Left colon (tissue), 2 donors: ENCODE results near the gene FLT1. TPM values are rescaled to one million over a fixed set of nuclear protein-coding genes. Genes with fewer than 3 reads are reported as not detected.

Source experiments
- ATAC-seq: fragments of 200-7000 bp; cut with Tn5 transposase; one replicate; pipeline ENCODE4 v1.9.1; 2020; ENCODE audit warnings: mild to moderate bottlenecking, moderate library complexity
- DNase-seq, 2 donors: peaks; one replicate each; pipeline ENCODE4 v3.0.0-alpha.2; 2020
- intact Hi-C, 2 donors: fragments of 100-400 bp; cut with DNase I in 1 of 2; cut with micrococcal nuclease in 1 of 2; formaldehyde crosslinking; loops; one replicate each; pipeline versions ENCODE4 v1.11.2 to v1.14.0; 2022; cut with DNase I, micrococcal nuclease
- total RNA-seq, 2 donors: library from RNA; stranded (reverse); fragmentation: NEBNext Ultra II Directional; extraction: Animal tissue kit (Norgen Biotek cat#: 25700); gene quantifications; one replicate each; pipeline ENCODE4 v1.2.1, GENCODE V29; 2021
- donor health status: DM: no; HTN: no; CAD: no.
- donor health status: DM: yes; HTN: yes; CAD: no.

The FLT1 gene
- total RNA-seq, 2 donors from 2014 or later = 5.7 to 5.8 TPM

DNA sequence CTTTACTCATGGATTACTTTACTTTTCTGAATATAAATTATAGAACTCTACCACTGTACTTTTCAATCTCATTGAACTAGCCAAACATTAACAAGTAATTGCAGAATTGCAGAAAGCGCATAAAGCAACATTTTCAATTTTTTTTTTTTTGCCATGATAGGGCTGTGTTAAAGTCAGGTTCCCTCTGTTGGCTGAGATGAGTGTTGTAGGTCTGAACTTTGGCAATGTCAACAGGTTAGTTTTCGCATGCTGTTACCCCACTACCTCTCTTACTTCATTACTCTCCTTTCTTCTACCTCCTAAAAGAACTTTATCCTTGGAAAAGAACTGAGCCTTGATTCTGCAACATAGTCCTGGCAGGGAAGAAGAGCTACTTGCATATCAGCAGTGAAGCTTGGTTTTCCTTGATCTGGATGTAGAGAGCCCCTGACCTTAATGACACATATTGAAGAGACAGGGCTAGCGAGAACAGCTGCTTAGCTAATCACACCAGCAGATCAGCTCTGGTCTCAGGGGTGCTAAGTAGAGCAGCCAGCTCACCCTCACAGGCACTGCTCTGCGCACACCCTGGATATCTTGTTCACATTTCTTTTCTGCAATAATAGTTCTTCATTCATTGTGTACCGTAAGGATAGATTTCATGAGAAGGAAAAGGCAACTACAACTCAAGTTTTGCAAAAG is 119.5 kb downstream of the FLT1 start:
- DNase-seq (no peak), ATAC-seq (no peak)
- intact Hi-C loops = no loop called here

DNA sequence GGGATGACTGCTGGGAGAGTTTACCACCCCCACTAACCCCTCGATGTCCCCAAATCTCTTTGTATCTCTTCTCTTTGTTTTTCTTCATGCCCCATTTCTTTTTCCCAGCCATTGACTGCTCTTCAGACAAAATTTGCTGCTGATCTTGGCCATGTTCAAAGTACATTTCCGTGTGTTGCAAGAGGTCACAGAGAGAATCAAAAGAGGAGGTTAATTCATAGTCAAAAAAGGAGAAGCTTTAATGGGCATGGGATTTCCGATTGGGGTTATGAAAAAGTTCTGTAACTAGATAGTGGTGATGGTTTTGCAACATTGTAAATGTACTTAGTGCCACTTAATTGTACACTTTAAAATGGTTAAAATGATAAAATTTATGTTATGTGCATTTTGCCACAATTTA is 121.1 kb downstream of the FLT1 start:
- ATAC-seq = no peak
- intact Hi-C loops = no loop called here
- no peak for DNase-seq

DNA sequence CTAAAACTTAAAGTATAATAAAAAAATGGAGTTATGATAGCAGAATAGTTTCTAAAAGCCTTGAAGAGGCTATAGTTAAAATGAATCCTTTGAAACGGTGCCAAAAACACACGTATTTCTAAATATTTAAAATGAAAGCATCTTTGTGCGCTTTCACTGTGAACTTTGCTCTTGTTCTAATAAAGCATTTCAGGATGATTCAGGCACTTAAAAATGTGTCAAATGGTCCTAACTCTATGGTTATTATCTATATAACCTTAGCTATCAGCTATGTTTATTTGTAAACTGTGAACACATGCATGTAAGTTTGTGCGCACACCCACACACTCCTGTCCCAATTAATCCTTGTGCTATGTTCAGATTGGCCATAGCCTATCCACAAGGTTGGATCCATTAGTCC is 124.5 kb downstream of the FLT1 start:
- ATAC-seq (no peak), DNase-seq (no peak)
- intact Hi-C loops = no loop called here

DNA sequence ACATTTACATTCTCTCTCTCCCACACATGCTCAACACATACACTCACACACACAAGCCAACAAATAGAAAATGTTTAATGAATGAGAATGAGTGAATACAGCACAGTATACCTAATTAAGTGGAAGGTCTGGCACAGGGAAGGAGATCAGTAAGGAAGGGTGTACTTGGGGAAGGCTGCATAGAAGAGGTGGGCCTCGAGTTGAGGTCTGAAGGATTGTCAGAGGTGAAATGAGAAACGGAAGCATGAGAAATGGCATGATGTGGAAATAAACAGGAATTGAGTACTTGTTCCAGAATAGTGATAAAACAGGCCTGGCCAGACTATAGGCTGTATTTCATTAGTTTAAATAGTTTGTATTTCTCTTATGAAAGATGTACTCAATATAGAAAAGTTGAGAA is 136.2 kb downstream of the FLT1 start:
- intact Hi-C loops = no loop called here
- DNase-seq = no peak
- no peak for ATAC-seq

DNA sequence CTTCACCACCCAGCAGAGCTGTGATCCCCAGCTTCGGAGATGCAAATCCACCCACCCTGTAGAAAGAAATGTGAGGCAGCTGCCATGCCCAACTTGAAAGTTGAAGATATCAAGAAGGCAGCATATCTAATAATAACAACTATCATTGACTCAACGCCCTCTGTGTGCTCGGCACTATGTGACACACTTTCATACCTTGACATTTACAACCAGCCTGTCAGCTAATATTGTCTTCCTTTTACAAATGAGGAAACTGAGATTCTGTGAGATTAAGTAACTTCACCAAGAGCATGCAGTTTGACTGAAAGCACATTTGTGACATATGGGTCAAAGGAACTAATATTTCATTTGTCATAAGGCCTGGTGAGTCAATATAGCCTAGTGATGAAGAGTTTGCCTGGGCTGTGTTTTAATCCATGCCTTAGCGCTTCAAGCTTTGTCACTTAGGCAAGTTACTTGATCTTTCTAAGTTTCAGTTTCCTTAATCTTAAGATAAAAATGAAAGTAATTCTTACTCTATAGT is 137.0 kb downstream of the FLT1 start:
- intact Hi-C loops = no loop called here
- DNase-seq (no peak), ATAC-seq (no peak)

- intact Hi-C loops = no loop called here
- no peak for DNase-seq
- ATAC-seq = no peak
Measured at GRCh38 chr13:28357247-28357825, 137.6 kb downstream of the FLT1 start.

DNA sequence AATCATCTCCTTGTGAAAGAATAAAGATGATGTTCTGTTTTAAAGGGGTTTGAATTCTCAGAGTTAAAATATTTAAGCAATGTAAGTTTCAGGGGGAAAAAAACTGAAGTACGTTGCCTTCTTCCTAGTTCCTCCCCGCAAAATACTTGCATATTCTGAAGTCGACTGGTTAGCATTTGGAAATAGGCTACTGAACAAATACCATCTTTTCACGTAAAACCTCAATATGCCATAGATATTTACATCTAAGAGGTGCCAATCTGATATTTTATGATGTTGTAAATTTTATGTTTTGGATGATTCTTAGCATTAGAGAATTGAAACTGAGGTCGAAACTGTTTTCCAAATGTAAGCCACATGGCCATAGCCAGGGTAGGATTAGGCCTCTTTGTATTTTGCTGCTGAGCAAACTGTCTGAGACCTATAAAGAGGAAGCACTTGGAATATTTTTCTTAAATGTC is 138.3 kb downstream of the FLT1 start:
- DNase-seq (no peak), ATAC-seq (no peak)
- intact Hi-C loops = no loop called here

GRCh38 chr13:28355822-28356371 is 139.0 kb downstream of the FLT1 start:
- no peak for DNase-seq
- no peak for ATAC-seq
- intact Hi-C loops = no loop called here

DNA sequence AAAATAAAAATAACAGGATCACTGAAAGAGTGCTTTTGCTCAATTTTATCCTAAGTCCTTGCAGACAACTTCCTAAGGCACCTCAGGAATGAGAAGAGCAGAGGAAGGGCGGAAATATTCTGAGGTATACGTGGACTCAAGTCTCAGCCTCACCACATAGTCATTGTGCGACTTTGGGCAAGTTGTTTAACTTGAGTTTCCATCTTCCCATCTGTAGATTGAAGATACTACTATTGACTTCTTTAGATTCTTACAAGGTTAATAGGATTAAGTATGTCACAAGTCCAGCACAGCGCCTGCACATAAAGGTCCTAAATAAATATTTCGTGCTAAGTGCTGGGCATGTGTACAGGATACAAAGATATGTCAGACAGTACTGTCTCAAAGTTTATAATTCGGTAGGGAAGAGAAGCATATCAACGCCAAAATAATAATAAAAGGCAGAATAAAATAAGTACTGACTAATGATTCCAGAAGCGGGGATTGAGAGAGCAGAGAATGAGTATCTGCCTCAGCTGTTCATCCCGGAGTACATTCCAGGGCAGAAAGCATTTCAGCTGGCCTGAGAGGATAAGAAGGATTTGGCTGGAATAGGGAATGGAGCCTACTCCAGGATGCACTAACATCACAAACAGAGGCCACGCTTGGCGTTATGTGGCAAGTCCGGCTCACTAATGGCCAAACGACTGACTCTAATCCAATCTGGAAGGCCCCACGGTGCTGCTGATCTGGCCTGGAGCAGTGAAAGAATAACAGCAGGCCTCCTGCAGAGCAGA is 139.7 kb downstream of the FLT1 start:
- ATAC-seq (no peak), DNase-seq (no peak)
- intact Hi-C loops = no loop called here

DNA sequence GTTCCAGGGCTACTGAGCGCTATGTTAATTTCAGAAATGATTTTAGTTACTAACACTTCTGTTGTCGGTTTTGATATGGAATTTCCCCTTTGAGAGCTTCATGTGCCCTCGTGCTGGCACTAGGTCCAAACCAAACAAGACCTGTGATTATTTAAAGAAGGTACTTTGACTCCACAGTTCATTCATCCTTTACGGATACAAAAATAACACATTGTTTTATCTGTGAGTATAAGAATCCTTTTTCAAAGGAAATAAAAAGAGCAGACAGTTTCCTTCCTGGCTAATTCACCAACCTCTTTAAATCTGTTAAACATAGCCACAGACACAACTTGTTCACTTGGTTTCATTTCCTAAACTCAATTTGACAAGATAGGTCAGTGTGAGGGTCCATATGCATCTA is 141.2 kb downstream of the FLT1 start:
- ATAC-seq (no peak), DNase-seq (no peak)
- intact Hi-C loops = no loop called here

GRCh38 chr13:28349907-28350654 is 144.8 kb downstream of the FLT1 start:
- ATAC-seq = no peak
- no peak for DNase-seq
- intact Hi-C loops = no loop called here

DNA sequence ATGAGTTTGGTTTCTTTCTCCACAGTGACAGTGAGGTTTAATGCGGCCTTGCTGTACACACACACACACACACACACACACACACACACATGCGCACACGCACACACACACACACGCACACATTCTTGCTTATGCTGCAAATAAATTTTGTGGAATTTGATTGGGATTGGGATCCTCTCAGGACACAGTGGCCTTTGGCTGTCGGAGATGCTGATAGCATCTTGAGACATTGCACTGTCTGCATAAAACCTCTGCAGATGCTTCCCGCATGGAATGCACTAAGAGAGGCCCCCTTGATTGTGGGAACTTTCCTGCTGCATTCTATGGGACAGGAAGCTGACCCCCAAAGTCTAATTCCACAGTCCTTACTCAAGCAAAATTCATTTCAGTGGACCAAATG is 145.6 kb downstream of the FLT1 start:
- intact Hi-C loops = no loop called here
- no peak for ATAC-seq
- DNase-seq = no peak

GRCh38 chr13:28347456-28348371 is 147.2 kb downstream of the FLT1 start:
- ATAC-seq = no peak
- intact Hi-C loops = no loop called here
- DNase-seq = no peak

DNA sequence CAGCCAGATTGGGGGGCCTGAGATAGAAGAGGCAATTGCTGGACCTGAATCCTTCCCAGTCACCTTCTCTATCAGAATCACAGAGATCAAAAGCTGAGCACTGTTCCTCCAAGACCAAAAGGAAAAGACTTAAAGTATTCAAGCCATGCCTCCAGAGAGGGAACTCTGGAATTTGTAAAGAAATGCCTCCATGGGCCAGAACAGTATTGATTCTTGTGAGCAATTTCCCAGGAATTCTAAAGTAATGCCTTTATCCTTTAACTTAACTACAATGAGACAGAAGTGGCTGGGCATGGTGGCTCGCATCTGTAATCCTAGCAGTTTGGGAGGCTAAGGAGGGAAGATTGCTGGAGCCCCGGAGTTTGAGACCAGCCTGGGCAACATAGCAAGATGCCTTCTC is 148.8 kb downstream of the FLT1 start:
- DNase-seq (no peak), ATAC-seq (no peak)
- intact Hi-C loops = no loop called here

- DNase-seq (no peak), ATAC-seq (no peak)
- intact Hi-C loops = no loop called here
Measured at GRCh38 chr13:28344163-28344562, 150.8 kb downstream of the FLT1 start.

DNA sequence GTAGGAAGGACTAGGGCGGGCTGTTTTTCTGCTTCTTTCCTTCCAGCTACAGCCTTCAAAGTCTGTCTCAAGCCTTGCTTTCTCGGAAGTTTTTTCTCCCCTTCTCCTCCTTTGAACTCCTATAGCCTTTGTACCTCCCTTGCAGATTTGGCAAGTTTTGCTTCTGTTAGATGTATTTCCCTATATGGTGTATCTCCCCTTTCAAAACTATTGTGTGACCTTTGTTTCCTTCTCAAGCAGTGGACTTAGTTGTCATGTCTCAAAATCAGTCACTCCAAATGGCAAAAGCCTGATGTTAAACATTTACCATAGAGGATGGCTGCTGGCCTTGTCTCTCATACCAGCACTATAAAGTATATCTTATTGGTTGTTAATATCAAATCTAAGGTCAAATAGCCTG is 152.7 kb downstream of the FLT1 start:
- intact Hi-C loops = no loop called here
- DNase-seq (no peak), ATAC-seq (no peak)

DNA sequence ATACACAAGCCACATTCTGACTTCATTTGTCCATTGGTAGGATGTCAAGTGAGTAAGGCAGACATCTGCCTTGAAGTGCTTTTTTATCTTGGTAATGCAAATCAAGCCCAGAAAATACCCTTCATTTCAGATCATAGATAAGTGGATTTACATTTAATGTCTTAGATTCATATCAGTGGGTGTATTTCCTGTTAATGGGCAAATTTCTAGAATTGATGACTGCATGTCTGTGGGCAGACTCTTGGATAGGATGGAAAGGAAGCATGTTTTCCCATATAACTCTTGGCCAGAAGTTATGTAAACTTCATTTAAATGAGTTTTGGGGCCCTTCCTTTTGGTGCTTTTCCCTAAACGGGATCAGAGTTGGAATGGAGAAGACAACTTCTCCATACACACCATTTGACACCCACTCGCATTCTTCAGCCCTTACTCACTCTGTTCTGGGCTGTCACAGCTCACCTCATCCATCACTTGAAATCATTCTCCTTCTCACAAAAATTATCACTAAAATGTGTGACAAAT is 154.6 kb downstream of the FLT1 start:
- intact Hi-C loops = no loop called here
- DNase-seq = no peak
- no peak for ATAC-seq

GRCh38 chr13:28339419-28339818 is 155.5 kb downstream of the FLT1 start:
- ATAC-seq (no peak), DNase-seq (no peak)
- intact Hi-C loops = no loop called here
